ENCODE data around the gene PPM1E. TPM values are rescaled to one million over a fixed set of nuclear protein-coding genes. Genes with fewer than 3 reads are reported as not detected.

PPM1E gene
- total RNA-seq, 4 donors from 2014 or later: 0.24 to 3.0 TPM; not detected in 2

- Histone ChIP-seq H3K27me3 (no peaks in the 10 kb centered on the region), H3K9me3 (no peaks in the 10 kb centered on the region), H3K36me3 (no peaks in the 10 kb centered on the region), H3K4me3 (no peak overlapping the region), H3K27ac (no peak overlapping the region), H3K4me1 (no peaks in the 10 kb centered on the region)
- DNase-seq: no peak
- no peak for TF ChIP-seq POLR2A (IDR thresholded peaks at IDR 0.05)
- no peak for TF ChIP-seq CTCF (IDR thresholded peaks at IDR 0.05)
- intact Hi-C loops (cut with DNase I; ENCODE audit: low total_unique reads): no loop called here
These were observed 23.8 kb downstream of the PPM1E start for GRCh38 chr17:58779446-58779845.

GRCh38 chr17:58783380-58783779 lies 27.7 kb downstream of the PPM1E start:
- DNase-seq: no peak
- Histone ChIP-seq H3K27ac (no peak overlapping the region), H3K27me3 (no peaks in the 10 kb centered on the region), H3K4me1 (no peaks in the 10 kb centered on the region), H3K9me3 (no peaks in the 10 kb centered on the region), H3K36me3 (no peaks in the 10 kb centered on the region), H3K4me3 (no peak overlapping the region)
- intact Hi-C loops (cut with DNase I; ENCODE audit: low total_unique reads): no loop called here
- no peak for TF ChIP-seq POLR2A (IDR thresholded peaks at IDR 0.05)
- no peak for TF ChIP-seq CTCF (IDR thresholded peaks at IDR 0.05)

GRCh38 chr17:58785097-58785496 lies 29.4 kb downstream of the PPM1E start:
- no peak for DNase-seq
- no peak for TF ChIP-seq CTCF (IDR thresholded peaks at IDR 0.05)
- no peak overlapping the region for H3K4me3 ChIP-seq
- no peaks in the 10 kb centered on the region for H3K27me3 ChIP-seq
- no peaks in the 10 kb centered on the region for H3K36me3 ChIP-seq
- no peaks in the 10 kb centered on the region for H3K4me1 ChIP-seq
- H3K27ac ChIP-seq: no peak overlapping the region
- intact Hi-C loops (cut with DNase I; ENCODE audit: low total_unique reads): no loop called here
- H3K9me3 ChIP-seq: no peaks in the 10 kb centered on the region

- Histone ChIP-seq H3K27ac (no peak overlapping the region), H3K36me3 (no peaks in the 10 kb centered on the region), H3K4me3 (no peak overlapping the region), H3K9me3 (no peaks in the 10 kb centered on the region), H3K27me3 (no peaks in the 10 kb centered on the region), H3K4me1 (no peaks in the 10 kb centered on the region)
- intact Hi-C loops (cut with DNase I; ENCODE audit: low total_unique reads): no loop called here
- DNase-seq: no peak
- TF ChIP-seq CTCF (IDR thresholded peaks at IDR 0.05) (no peak), POLR2A (IDR thresholded peaks at IDR 0.05) (no peak)
These were observed 31.1 kb downstream of the PPM1E start for GRCh38 chr17:58786586-58787295.

GRCh38 chr17:58788199-58788598 lies 32.5 kb downstream of the PPM1E start:
- H3K9me3 ChIP-seq: no peaks in the 10 kb centered on the region
- H3K27ac ChIP-seq: no peak overlapping the region
- H3K27me3 ChIP-seq: no peaks in the 10 kb centered on the region
- no peak for DNase-seq
- H3K36me3 ChIP-seq: no peaks in the 10 kb centered on the region
- no peak for TF ChIP-seq CTCF (IDR thresholded peaks at IDR 0.05)
- TF ChIP-seq POLR2A (IDR thresholded peaks at IDR 0.05): no peak
- intact Hi-C loops (cut with DNase I; ENCODE audit: low total_unique reads): no loop called here
- H3K4me3 ChIP-seq: no peak overlapping the region
- no peaks in the 10 kb centered on the region for H3K4me1 ChIP-seq
